Measurements from ENCODE around the gene EN1. TPM values are rescaled to one million over a fixed set of nuclear protein-coding genes. Genes with fewer than 3 reads are reported as not detected.

Gene EN1
- total and polyA plus RNA-seq, 2 experiments from 2014 or later, result 0.43 to 1.3 TPM

DNA sequence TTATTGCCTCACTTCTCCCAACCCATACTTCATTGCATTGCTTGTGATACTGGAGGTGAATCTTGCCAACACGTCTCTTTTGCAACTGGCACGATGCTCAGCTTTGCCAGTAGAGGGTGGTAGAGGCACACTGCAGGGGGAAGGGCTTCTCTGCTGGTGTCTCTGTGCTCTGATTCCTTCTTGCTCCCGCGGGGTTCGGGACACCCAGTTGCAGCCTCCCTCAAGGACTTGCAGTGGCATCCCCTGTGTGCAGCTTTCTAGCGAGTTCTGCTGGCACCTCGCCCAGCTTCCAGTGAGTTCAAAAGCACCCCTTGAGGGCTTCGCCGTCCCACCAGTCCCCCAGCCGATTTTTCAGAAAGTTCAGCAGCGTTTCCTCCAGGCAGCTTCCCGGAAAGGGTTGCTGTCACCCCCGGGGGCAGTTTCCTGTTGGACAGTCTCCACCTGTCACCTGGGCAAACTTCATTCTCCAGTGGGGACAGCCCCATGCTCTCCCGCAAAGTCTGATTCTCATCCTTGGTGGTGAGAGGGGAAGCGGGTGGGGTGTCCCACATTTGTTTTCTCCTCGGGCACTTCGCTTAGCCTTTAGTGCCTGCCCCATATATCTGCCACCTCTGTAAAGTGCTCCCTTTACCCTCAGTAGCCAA, 35.4 kb upstream of the EN1 start:
- TF ChIP-seq EZH2 (IDR thresholded peaks at IDR 0.05; ENCODE audit: borderline replicate concordance), result no peak
- TF ChIP-seq EZH2phosphoT487 (IDR thresholded peaks at IDR 0.05; ENCODE audit: low read depth, severe bottlenecking, unreplicated experiment), result no peak
- TF ChIP-seq, protein P1, sequence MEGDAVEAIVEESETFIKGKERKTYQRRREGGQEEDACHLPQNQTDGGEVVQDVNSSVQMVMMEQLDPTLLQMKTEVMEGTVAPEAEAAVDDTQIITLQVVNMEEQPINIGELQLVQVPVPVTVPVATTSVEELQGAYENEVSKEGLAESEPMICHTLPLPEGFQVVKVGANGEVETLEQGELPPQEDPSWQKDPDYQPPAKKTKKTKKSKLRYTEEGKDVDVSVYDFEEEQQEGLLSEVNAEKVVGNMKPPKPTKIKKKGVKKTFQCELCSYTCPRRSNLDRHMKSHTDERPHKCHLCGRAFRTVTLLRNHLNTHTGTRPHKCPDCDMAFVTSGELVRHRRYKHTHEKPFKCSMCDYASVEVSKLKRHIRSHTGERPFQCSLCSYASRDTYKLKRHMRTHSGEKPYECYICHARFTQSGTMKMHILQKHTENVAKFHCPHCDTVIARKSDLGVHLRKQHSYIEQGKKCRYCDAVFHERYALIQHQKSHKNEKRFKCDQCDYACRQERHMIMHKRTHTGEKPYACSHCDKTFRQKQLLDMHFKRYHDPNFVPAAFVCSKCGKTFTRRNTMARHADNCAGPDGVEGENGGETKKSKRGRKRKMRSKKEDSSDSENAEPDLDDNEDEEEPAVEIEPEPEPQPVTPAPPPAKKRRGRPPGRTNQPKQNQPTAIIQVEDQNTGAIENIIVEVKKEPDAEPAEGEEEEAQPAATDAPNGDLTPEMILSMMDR (IDR thresholded peaks at IDR 0.05; ENCODE audit: poor library complexity), result peak; percentile 71
- Histone ChIP-seq H2AFZ (peak overlapping the region; percentile 27), H4K20me1 (ENCODE audit: insufficient read depth, poor library complexity, severe bottlenecking) (no peaks in the 10 kb centered on the region), H3K9me2 (replicated peaks; ENCODE audit: insufficient read depth) (no peaks in the 10 kb centered on the region), H3K36me3 (replicated peaks; ENCODE audit: insufficient read depth, low read depth) (no peaks in the 10 kb centered on the region), H3K4me1 (ENCODE audit: insufficient read depth) (no peaks in the 10 kb centered on the region), H3K79me2 (no peaks in the 10 kb centered on the region), H3K27ac (no peak overlapping the region), H3K9me3 (ENCODE audit: low read depth) (no peaks in the 10 kb centered on the region), H3K4me2 (peak overlapping the region; percentile 68), H3K27me3 (peaks cover 31% of the 10 kb centered on the region), H3K4me3 (no peak overlapping the region)
- peak; percentile 73 for DNase-seq (ENCODE audit: low spot score)
- 40% methylated on average over 17 of the region's 17 CpGs for WGBS (ENCODE audit: low lambda C conversion rate, missing lambda C conversion rate)

DNA sequence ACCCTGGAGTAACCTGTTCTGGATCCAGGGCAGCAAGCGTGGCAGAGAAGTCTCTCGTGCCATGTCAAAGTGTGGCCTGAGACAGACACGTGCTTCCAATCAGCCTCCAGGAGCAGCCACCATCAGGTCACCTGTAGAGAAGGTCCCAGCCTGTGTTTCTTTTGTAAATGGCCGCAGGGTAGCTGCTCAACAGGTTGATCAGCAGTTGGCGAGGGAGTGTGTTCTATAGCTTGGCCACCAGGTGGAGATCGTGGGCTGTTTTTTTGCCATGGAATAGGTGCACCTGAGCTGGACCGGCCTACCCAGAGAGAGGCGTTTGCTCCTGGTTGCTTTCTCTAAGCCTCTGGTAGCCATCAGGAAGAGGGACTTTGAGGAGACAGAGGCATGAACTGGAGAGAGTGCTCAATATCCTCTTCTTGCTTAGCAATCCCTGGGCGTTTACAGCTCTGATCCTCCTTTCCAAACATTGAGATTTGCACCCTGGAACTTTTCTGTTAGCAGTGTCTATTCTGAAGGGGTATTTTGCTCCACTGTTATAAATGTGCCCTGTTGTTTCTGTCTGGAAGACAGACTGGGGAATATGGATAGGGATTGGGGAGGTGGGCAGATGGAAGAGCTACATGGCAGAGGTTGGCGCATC, 34.2 kb upstream of the EN1 start:
- DNase-seq (ENCODE audit: low spot score), result peak; percentile 86
- Histone ChIP-seq H3K27ac (no peak overlapping the region), H3K27me3 (peaks cover 36% of the 10 kb centered on the region), H3K4me1 (ENCODE audit: insufficient read depth) (no peaks in the 10 kb centered on the region), H2AFZ (no peak overlapping the region), H3K79me2 (no peaks in the 10 kb centered on the region), H3K4me3 (no peak overlapping the region), H4K20me1 (ENCODE audit: insufficient read depth, poor library complexity, severe bottlenecking) (no peaks in the 10 kb centered on the region), H3K36me3 (replicated peaks; ENCODE audit: insufficient read depth, low read depth) (no peaks in the 10 kb centered on the region), H3K9me3 (ENCODE audit: low read depth) (no peaks in the 10 kb centered on the region), H3K9me2 (replicated peaks; ENCODE audit: insufficient read depth) (no peaks in the 10 kb centered on the region), H3K4me2 (no peak overlapping the region)
- 18% methylated on average over 10 of the region's 10 CpGs for WGBS (ENCODE audit: low lambda C conversion rate, missing lambda C conversion rate)
- no peak for TF ChIP-seq EZH2 (IDR thresholded peaks at IDR 0.05; ENCODE audit: borderline replicate concordance)
- TF ChIP-seq, protein P1 (IDR thresholded peaks at IDR 0.05; ENCODE audit: poor library complexity), result peak; percentile 74

DNA sequence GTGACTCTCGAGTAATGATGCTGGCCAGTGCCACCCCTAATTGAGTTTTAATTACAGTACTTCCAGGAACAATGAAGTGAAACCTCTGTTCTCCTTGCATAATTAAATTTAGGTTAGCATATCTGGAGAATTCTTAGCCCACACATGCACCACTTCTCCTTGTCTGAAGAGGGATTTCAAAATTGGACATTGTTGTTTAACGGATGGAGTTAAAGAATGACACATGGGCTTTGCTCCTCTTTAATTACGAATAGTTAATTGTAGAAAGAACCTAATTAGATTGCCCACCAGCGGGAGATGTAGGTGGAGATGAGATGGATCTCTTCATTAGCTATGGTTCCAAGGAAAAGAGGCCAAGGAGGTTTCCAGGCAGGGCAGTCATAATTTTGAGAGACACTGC, 33.1 kb upstream of the EN1 start:
- no peaks in the 10 kb centered on the region for H3K36me3 ChIP-seq (replicated peaks; ENCODE audit: insufficient read depth, low read depth)
- TF ChIP-seq, protein P1 (IDR thresholded peaks at IDR 0.05; ENCODE audit: poor library complexity), result no peak
- TF ChIP-seq EZH2 (IDR thresholded peaks at IDR 0.05; ENCODE audit: borderline replicate concordance) (no peak), EZH2phosphoT487 (IDR thresholded peaks at IDR 0.05; ENCODE audit: low read depth, severe bottlenecking, unreplicated experiment) (no peak)
- no peaks in the 10 kb centered on the region for H4K20me1 ChIP-seq (ENCODE audit: insufficient read depth, poor library complexity, severe bottlenecking)
- H3K9me2 ChIP-seq (replicated peaks; ENCODE audit: insufficient read depth), result no peaks in the 10 kb centered on the region
- H3K27me3 ChIP-seq, result peaks cover 42% of the 10 kb centered on the region
- DNase-seq (ENCODE audit: low spot score), result no peak
- H2AFZ ChIP-seq, result no peak overlapping the region
- H3K4me1 ChIP-seq (ENCODE audit: insufficient read depth), result no peaks in the 10 kb centered on the region
- H3K4me3 ChIP-seq, result no peak overlapping the region
- WGBS (ENCODE audit: low lambda C conversion rate, missing lambda C conversion rate), result 85% methylated on average over 4 of the region's 4 CpGs
- H3K79me2 ChIP-seq, result no peaks in the 10 kb centered on the region
- no peak overlapping the region for H3K4me2 ChIP-seq
- H3K9me3 ChIP-seq (ENCODE audit: low read depth), result no peaks in the 10 kb centered on the region
- H3K27ac ChIP-seq, result no peak overlapping the region

Data from hepatocyte (in vitro differentiated cells).